Mesothelial cell of epicardium (in vitro differentiated cells): ENCODE data around the gene PDCD11. TPM values are rescaled to one million over a fixed set of nuclear protein-coding genes. Genes with fewer than 3 reads are reported as not detected.

Source experiments
- DNase-seq, 2 experiments: peaks; one replicate each; pipeline ENCODE4 v3.0.0; 2021; ENCODE audit warnings: low spot score in 2 of 2; ENCODE audit not compliant: unreplicated experiment in 2 of 2
- H3K27ac Mint-ChIP-seq: 2 replicates; pipeline ENCODE4 v1.8.0; 2021; ENCODE audit warnings: mixed read lengths
- H3K27me3 Mint-ChIP-seq: 2 replicates; pipeline ENCODE4 v1.8.0; 2021; ENCODE audit warnings: low read depth, mixed read lengths
- H3K36me3 Mint-ChIP-seq: 2 replicates; pipeline ENCODE4 v1.8.0; 2021; ENCODE audit warnings: mixed read lengths
- H3K4me1 Mint-ChIP-seq: 2 replicates; pipeline ENCODE4 v1.8.0; 2021; ENCODE audit warnings: mixed read lengths
- H3K4me3 Mint-ChIP-seq: 2 replicates; pipeline ENCODE4 v1.8.0; 2021; ENCODE audit warnings: mild to moderate bottlenecking, moderate library complexity, mixed read lengths
- H3K9me3 Mint-ChIP-seq: 2 replicates; pipeline ENCODE4 v1.8.0; 2021; ENCODE audit warnings: mixed read lengths
- CTCF ChIP-seq: fragments of 200-600 bp; sonication (generic); IDR thresholded peaks from one replicate; pipeline ENCODE4 v1.5.0; 2021; ENCODE audit warnings: antibody characterized with exemption; ENCODE audit not compliant: unreplicated experiment
- total RNA-seq: library from RNA; stranded (reverse); gene quantifications from 3 replicates; pipeline ENCODE4 v1.2.1, GENCODE V29; 2021

PDCD11 gene
- total RNA-seq, 1 donor from 2014 or later, result 53.6 TPM

- no peak for TF ChIP-seq CTCF
- DNase-seq, result no peak
- no peaks in the 10 kb centered on the region for H3K4me1 Mint-ChIP-seq
- H3K27me3 Mint-ChIP-seq, result peaks cover 16% of the 10 kb centered on the region
- no peaks in the 10 kb centered on the region for H3K9me3 Mint-ChIP-seq
- H3K4me3 Mint-ChIP-seq, result no peak overlapping the region
- no peak overlapping the region for H3K27ac Mint-ChIP-seq
- no peaks in the 10 kb centered on the region for H3K36me3 Mint-ChIP-seq
Measured at GRCh38 chr10:103473261-103473671, 76.8 kb downstream of the PDCD11 start.

- no peak for DNase-seq
- no peak for TF ChIP-seq CTCF
- H3K27ac Mint-ChIP-seq, result no peak overlapping the region
Measured at GRCh38 chr10:103474077-103474476, 77.7 kb downstream of the PDCD11 start.

GRCh38 chr10:103475437-103475836 is 79.0 kb downstream of the PDCD11 start:
- no peak for TF ChIP-seq CTCF
- Mint-ChIP-seq H3K36me3 (no peaks in the 10 kb centered on the region), H3K27me3 (peaks cover 9% of the 10 kb centered on the region), H3K9me3 (no peaks in the 10 kb centered on the region), H3K27ac (no peak overlapping the region), H3K4me3 (no peak overlapping the region), H3K4me1 (no peaks in the 10 kb centered on the region)
- DNase-seq, result no peak

More at GRCh38 chr10:103474077-103474476, 77.7 kb downstream of the PDCD11 start:
- Mint-ChIP-seq H3K9me3 (no peaks in the 10 kb centered on the region), H3K4me3 (no peak overlapping the region), H3K4me1 (no peaks in the 10 kb centered on the region), H3K36me3 (no peaks in the 10 kb centered on the region), H3K27me3 (peaks cover 17% of the 10 kb centered on the region)

GRCh38 chr10:103476046-103476768 is 79.8 kb downstream of the PDCD11 start:
- Mint-ChIP-seq H3K27me3 (peaks cover 5% of the 10 kb centered on the region), H3K4me1 (no peaks in the 10 kb centered on the region), H3K36me3 (no peaks in the 10 kb centered on the region), H3K9me3 (no peaks in the 10 kb centered on the region), H3K27ac (no peak overlapping the region), H3K4me3 (no peak overlapping the region)
- TF ChIP-seq CTCF, result no peak
- no peak for DNase-seq

GRCh38 chr10:103478671-103479070 is 82.2 kb downstream of the PDCD11 start:
- Mint-ChIP-seq H3K27me3 (peaks cover 5% of the 10 kb centered on the region), H3K36me3 (no peaks in the 10 kb centered on the region), H3K9me3 (no peaks in the 10 kb centered on the region), H3K27ac (no peak overlapping the region), H3K4me3 (no peak overlapping the region), H3K4me1 (no peaks in the 10 kb centered on the region)
- DNase-seq, result no peak
- no peak for TF ChIP-seq CTCF
